Activated T-helper 9 cell treated with anti-CD3 and anti-CD28 coated beads, Interleukin-2, amount 50 U/mL, for 16 hours (primary cell): ENCODE results near the gene KDM5B.
"Not testable (repeated sequence)": the region's sequence is repeated elsewhere in the genome, so short reads cannot be mapped to it uniquely, and the experiment has no call there.

ENCODE experiments used
- DNase-seq: peaks from one replicate; pipeline ENCODE4 v3.0.0-alpha.2; 2020; ENCODE audit warnings: low read depth

KDM5B gene

DNA sequence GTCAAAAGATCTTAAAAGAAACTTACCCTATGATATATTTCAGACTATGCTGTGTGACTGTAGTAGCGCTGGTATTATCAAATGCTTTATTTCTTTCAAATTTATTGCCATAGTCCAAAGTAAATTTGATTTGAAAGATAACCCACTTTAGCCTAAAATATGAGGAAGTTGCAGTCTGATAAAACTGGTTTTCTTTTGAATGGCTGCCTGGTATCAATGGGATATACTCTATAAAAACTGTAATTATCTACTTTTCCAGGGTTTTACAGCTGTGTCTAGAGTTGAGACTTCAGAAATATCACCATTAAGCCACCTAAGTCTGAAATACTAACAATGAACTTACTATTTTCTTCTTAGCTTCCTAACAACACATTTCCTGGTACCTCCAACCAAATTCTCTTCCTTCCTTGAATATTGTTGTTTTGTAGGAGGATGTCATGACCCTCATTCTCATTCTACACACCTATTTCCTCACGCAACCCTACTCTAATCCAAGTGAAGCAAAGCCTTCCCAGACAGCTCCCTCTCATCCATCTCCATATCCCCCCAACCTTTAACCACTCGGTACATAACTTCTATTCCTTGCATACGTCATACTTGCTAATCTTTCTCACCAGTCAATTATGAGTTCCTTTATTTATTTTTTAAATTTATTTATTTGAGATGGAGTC is 17.0 kb downstream of the KDM5B start:
- no peak for DNase-seq

DNA sequence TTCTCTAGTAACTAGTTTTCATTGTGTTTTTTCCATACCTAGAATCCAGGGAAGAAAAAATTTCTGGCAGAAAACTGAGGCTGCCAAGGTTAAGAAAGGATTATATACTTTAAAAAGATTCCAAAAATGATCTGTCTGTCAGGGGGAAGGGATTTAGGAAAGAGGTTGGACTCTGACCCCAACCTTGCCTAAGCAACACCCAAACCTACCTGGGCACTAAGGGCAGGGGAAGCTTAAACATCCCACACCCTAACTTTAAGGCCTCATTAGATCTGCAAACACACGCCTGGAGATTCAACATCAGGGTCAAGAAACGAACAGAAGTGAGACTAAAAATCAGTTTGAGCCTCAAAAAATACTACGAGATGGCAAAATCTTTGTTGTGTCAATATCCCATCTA is 19.4 kb downstream of the KDM5B start:
- no peak for DNase-seq

DNA sequence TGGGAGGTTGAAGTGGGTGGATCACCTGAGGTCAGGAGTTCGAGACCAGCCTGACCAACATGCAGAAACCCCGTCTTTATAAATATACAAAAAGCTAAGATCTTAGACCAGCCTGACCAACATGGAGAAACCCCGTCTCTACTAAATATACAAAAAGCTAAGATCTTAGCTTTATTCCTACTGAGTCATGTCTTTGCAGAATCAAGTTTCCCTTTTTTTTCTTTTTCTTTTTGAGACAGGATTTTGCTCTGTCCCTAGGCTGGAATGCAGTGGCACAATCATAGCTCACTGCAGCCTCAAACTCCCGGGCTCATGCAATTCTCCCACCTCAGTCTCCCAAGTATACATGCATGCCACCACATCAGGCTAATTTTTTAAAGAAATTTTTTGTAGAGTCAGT is 21.4 kb downstream of the KDM5B start:
- DNase-seq, result no peak

- no peak for DNase-seq
Measured at GRCh38 chr1:202781180-202781579, 27.0 kb downstream of the KDM5B start.

DNA sequence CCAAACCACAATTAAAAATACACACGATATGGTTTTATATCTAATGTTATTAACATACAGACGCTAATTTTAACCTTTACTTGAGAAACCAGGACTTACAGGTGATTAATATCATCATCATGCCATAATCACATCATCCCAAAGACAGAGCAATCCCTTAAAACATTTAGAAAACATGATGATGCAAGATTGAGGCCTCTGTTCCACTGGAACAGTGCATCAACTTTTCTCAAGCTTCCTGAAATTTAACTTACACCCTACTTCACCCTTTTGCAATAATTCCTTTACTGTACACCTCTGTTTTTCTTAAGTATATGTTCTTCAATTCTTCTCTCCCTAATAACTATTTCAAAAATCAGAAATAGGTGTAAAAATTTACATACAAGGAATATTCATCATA is 38.1 kb downstream of the KDM5B start:
- DNase-seq, result no peak

- no peak for DNase-seq
Measured at GRCh38 chr1:202765721-202766120, 42.5 kb downstream of the KDM5B start.

- no peak for DNase-seq
Measured at GRCh38 chr1:202762019-202762418, 46.2 kb downstream of the KDM5B start.

GRCh38 chr1:202760589-202760988 is 47.6 kb downstream of the KDM5B start:
- DNase-seq, result no peak

- no peak for DNase-seq
Measured at GRCh38 chr1:202756391-202756790, 51.8 kb downstream of the KDM5B start.

- no peak for DNase-seq
Measured at GRCh38 chr1:202754293-202754692, 53.9 kb downstream of the KDM5B start.

DNA sequence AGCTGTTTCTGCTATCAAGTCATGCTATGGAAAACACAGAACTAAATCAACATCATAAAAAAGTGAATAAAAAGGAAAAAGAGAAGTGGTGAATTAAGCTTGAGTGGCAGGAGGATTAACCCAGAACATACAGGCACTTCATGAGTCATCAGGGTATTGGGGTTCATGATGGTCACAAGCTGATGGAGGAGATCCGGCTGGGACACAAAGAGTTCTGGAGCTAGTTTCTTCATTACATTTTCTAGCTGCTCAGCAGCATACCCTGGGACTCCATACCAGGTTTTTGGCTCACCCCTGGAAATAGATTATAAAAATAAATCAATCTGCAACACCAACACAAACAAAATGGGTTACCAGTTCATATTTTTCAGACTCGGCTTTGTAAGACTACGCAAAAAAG is 55.4 kb downstream of the KDM5B start:
- DNase-seq, result no peak

- DNase-seq, result no peak
Measured at GRCh38 chr1:202750761-202751160, 57.5 kb downstream of the KDM5B start.

DNA sequence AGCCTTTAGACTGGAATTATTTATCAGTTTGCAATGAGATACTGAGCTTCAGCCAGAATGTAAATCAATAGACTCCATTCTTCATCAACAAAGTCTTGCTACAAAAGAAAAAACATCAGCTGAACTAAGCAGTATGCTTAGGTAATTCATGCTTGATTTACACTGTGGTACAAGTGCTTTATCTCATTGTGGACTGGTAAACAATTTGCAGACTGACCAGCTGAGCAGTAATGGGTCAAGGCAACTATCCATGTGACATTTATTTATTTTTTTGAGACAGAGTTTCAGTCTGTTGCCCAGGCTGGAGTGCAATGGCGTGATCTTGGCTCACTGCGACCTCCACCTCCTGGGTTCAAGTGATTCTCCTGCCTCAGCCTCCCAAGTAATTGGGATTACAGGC is 58.2 kb downstream of the KDM5B start:
- no peak for DNase-seq

- no peak for DNase-seq
Measured at GRCh38 chr1:202745323-202745888, 62.8 kb downstream of the KDM5B start.

- not testable (repeated sequence) for DNase-seq
Measured at GRCh38 chr1:202744770-202745169, 63.5 kb downstream of the KDM5B start.

DNA sequence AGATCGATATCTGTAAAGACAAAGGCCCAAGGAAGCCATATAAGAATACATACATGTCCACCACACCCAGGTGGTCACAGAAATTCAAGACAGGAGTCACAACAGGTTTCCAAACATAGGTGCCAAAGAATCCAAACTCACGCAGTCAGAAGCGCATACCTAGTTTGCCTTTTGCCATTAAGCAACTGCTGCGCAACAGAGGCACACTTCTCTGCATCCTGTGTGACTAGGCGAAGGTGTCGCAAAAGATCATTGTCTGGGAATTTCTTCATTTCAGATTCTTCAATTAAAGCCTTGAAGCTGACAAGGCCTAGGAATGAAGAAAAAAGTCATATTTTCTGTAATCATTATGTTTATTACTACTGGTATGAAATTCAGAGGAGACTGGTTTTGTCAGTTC is 65.7 kb downstream of the KDM5B start:
- DNase-seq, result no peak

DNA sequence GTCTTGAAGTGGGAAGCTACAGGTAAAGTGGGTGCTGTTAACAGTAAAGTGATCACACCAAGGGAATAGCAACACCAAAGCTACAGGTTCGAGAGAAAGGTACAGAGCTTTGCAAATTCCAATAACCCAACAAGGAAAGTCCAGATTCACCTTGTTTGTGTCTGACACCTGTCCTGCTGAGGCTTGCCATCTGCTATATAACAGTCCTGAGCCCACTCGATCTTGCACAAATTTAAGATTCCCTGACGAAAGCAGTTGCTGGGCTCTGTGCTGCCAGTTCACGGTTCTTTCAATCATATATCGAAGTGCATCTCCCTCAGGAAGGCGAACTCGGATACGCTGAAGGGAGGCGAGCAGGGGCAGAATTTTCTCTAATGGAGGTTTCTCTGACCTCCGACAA is 75.0 kb downstream of the KDM5B start:
- no peak for DNase-seq

DNA sequence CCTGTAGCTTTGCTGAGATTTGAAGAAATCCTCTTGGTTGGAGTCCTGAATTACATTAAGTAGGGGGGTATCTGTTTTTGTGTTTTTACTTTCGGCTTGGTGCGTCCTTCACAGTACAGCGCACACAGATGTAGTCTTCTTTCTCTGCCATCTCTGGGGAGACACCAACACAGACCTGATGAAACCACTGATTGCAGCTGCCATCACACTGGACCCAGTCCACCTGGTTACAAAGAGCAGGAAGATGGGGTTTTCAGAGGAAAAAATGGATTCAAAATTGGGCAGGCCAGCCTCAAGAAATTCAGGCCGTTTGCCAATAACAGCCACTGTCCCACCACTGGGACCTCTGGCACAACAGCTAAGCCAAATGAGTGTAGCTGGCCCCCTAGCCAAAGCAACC is 79.3 kb downstream of the KDM5B start:
- no peak for DNase-seq

GRCh38 chr1:202725526-202725925 is 82.7 kb downstream of the KDM5B start:
- DNase-seq, result no peak

- no peak for DNase-seq
Measured at GRCh38 chr1:202723708-202724107, 84.5 kb downstream of the KDM5B start.

GRCh38 chr1:202723046-202723445 is 85.2 kb downstream of the KDM5B start:
- not testable (repeated sequence) for DNase-seq

DNA sequence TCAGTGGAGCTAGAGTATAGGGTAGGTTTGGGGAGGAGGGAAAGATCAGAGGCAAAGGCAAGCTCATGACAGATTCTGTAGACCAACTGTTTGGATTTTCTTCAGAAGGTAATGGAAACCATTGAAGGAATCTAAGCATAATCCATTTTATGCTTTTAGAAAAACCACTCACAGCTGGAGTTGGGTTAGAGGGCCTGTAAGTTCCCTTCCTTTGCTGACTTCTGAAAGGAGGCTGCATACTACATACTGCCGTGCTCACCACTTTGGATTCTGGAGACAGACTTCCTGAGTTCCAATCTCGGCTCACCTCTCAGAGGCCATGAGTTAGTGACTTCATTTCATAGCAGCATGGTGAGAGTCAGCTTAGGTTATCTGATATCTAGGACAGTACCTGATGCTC is 91.6 kb downstream of the KDM5B start:
- DNase-seq, result no peak

- not testable (repeated sequence) for DNase-seq
Measured at GRCh38 chr1:202714202-202714601, 94.0 kb downstream of the KDM5B start.

GRCh38 chr1:202713110-202713509 is 95.1 kb downstream of the KDM5B start:
- no peak for DNase-seq
